GM23248 (cell line): ENCODE data around the gene NLRP8.

Experiments
- EZH2 ChIP-seq: fragments of 200-600 bp; sonication (generic); IDR thresholded peaks from 2 replicates; pipeline ENCODE4 v1.6.1; 2018; ENCODE audit warnings: antibody characterized with exemption, mild to moderate bottlenecking; ENCODE audit not compliant: insufficient read depth, poor library complexity, severe bottlenecking
- EZH2phosphoT487 ChIP-seq: fragments of 200-600 bp; sonication (generic); IDR thresholded peaks from 2 replicates; pipeline ENCODE4 v1.6.1; 2018; ENCODE audit warnings: antibody characterized with exemption, moderate library complexity, mild to moderate bottlenecking, low read depth; ENCODE audit not compliant: insufficient read depth

DNA sequence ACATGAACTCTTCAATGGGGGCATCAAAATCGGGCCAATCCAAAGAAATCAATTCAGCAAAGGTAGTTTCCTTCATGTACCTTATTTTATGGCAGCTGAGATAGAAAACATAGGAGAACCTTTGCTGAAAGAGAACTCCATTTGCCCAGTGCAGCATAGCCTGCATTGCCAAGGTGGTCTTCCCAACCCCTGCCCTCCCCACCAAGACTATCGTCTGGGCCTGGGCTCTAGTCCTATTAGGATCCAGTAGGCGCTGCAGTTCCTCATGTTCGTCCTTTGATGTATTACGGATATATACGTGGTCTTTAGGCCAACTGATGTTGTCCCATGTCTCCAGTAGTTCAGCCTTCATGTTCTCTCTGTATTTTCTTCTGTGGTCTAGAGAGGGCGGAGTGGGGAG, 34.7 kb upstream of the NLRP8 start:
- TF ChIP-seq EZH2phosphoT487 = no peak
- no peak for TF ChIP-seq EZH2
